Erythroblast (primary cell): ENCODE data around the gene CDK6.
A peak's percentile ranks its signal among the peaks of the same experiment; 100 is the strongest.
"Not testable (repeated sequence)": the region's sequence is repeated elsewhere in the genome, so short reads cannot be mapped to it uniquely, and the experiment has no call there.

Experiments used
- DNase-seq, 2 experiments: peaks; one replicate each; lab custom pipeline; 2025; lab: John Stamatoyannopoulos, UW
- GATA1 ChIP-seq: IDR thresholded peaks from 2 replicates; pipeline ENCODE4 v1.6.1; 2011; ENCODE audit warnings: low read depth, mild to moderate bottlenecking, control low read depth, low read length, moderate library complexity
- POLR2A ChIP-seq: IDR thresholded peaks from 2 replicates; pipeline ENCODE4 v1.6.1; 2011; ENCODE audit warnings: mild to moderate bottlenecking, low read length

The CDK6 gene

DNA sequence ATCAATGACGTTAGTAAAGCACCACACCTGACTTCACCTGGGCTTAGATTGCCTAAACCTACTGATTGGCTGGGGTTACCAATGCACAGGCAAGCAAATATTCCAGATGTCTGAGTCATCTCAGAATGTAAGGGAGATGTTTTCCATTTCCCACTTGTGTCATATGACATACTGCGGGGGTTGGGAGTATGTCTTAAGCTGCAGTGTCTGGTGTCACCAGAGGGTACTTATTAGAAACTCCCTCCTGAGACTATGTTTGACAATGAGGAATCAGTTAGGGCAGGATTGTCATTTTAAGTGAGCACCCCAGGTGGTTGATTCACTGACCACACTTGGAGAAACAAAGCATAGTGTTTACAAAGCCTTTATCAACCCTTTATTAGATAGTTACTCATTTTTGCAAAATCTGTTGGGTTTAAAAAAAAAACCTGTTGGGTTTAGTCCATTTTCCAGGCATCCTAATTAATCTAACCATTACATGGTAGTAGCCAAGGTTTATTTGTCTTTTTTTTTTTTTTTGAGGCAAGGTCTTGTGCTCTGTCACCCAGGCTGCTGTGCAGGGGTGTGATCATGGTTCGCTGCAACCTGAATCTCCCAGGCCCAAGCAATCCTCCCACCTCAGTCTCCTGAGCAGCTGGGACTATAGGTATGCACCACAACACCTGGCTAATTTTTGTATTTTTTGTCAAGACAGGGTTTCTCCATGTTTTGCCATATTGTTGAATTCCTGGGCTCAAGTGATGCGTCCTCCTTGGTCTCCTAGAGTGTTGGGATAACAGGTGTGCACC, 72.5 kb downstream of the CDK6 start:
- peak; percentile 20 to 39 for DNase-seq
- TF ChIP-seq POLR2A (no peak), GATA1 (no peak)

DNA sequence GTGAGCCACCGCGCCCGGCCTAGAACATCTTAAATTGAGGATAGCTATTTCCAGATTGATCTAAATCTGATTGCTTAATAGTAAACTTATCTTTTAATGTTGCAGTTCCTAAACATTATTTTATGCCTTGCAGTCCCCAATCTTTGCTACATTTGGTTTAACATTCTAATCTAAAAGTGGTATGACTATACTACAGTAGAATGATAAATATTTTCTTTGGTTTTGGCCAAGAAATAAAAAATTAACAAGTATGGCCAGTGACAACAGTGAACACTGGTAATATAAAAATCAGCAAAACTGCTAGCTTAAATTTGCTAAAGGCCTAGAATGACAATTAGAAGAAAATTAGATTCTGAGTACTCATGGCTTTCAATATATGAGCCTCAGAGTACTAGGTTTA, 73.5 kb downstream of the CDK6 start:
- TF ChIP-seq GATA1 = no peak
- TF ChIP-seq POLR2A = no peak
- DNase-seq = no peak

DNA sequence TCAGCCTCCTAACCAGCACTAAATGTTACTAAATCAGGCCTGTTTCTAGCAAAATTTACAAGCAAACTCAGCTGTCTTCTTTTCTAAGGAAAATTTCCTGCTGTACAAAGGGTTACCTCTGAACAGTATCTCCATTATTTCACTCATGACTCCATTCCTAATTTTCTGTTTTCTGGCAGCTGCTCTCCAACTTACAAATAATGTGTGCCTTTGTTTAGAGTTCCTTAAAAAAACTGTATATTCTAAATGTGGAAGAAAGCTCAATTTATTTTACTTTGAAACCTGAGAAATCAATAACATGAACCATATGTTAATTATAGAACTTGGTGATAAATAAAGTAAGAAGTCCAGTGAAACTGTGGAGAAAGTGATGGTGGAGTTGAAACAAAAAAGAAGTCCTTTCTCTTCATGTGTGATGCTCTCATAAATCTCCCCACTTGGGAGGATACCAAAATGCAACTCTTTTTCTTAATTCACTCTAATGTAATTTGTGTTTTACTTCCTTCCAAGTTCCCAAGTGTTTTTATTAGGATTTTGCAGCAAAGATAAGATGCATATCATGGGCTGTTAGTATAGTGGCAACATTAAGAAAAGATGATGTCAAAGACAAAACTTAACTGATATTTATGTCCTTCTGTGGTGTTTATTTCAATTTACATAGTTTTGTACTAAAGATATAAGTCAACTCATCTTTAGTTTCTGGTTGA, 74.8 kb downstream of the CDK6 start:
- TF ChIP-seq POLR2A (no peak), GATA1 (no peak)
- DNase-seq = no peak

DNA sequence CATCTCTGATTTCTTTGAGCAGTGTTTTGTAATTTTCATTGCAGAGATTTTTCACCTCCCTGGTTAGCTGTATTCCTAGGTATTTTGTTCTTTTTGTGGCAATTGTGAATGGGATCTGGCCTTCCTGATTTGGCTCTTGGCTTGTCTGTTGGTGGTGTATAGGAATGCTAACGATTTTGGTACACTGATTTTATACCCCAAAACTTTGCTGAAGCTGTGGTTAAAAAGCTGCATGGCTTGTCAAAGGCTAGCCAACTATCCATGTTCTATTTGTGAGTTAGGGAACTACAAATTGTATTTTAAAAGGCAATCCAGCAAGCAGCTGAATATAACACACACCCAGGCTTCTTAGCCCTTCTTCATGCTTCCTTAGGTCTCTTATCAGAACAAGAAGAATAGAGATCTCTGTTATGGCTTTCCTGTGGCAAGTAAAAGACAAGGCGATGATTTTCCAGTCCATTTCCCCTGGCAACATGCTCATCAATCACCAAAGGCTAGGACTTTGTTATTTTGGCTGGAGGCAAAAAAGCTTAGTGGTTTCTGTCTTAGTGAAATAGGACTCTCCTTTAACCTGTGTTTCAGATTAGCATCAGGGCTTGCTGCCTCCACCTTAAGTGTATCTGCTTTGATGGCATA, 77.5 kb downstream of the CDK6 start:
- TF ChIP-seq GATA1 = no peak
- no peak for TF ChIP-seq POLR2A
- DNase-seq = no peak

DNA sequence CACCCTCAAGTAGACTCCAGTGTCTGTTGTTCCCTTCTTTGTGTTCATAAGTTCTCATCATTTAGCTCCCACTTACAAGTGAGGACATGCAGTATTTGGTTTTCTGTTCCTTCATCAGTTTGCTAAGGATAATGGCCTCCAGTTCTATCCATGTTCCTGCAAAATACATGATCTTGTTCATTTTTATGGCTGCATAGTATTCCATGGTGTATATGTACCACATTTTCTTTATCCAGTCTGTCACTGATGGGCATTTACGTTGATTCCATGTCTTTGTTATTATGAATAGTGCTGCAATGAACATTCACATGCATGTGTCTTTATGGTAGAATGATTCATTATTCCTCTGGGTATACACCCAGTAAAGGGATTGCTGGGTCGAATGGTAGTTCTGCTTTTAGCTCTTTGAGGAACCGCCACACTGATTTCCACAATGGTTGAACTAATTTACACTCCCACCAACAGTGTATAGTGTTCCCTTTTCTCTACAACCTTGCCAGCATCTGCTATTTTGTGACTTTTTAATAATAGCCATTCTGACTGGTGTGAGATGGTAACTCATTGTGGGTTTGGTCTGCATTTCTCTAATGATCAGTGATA, 79.0 kb downstream of the CDK6 start:
- not testable (repeated sequence) for DNase-seq

DNA sequence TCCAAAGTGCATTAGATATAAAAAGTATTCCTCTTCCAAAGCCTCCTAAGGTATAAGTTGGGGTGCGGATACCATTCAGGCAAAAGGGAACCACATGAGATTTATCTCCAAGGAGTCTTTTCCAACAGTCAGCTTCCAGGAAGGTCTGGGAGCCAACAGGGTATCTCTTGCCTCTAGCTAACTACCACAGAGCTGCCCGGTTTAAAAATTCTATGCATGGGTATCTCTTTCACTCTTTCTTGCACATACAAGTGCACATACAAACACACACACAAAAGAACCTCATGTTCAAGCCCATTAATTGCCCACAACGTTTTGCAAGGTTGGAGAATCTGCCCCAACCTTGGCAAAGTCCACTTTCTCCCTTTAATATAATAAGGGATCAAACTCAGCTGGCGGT, 80.7 kb downstream of the CDK6 start:
- no peak for DNase-seq
- TF ChIP-seq POLR2A = no peak
- no peak for TF ChIP-seq GATA1

DNA sequence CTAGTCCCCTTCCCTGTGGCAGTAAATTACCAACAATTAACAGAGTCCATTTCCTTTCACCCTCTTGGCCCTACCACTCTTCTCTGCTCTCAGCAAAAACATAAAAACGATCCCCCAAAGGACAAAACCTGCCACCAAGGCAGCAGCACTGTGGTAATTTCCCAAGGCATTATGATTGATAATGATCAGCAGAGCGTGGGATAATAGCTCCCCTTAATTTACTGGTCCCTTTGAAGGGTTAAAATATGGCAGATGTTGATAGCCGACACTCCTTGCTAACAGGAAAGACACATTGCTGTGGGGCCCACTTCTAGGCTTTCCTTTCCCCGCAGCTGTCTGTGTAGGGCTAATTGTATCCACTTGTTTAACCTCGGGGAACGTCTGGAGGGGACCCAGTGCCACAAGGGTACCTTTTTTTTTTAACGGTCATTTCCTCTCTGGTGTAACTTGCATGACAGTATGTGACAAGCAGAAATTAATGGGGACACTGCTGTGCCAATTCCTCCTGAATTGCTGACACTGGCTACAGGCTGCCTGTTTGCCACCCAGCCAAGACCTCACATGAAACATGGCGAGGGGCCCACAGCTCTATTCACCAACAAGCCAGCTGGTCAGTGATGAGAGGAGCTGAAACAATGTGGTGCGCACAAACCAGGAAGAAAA, 81.3 kb downstream of the CDK6 start:
- peak; percentile 50 to 66 for DNase-seq
- no peak for TF ChIP-seq GATA1
- no peak for TF ChIP-seq POLR2A

DNA sequence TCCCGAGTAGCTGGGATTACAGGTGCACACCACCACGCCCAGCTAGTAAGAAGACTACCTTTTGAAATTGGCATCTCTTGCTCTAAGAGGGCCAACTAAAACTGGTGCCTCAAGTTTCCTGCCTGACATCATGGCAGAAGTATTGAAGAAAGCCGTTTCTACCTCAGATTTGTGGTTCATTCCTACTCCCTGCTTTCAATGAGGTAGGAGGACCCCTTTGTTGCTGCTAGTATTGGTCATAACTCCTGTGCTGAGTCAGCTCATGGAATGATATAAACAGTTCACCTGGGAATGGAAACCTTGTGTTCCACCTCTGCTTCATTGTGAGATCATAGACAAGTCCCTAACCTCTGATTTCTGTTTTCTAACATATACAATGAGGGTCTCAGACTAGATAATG, 82.8 kb downstream of the CDK6 start:
- DNase-seq = no peak
- TF ChIP-seq POLR2A = no peak
- TF ChIP-seq GATA1 = no peak

DNA sequence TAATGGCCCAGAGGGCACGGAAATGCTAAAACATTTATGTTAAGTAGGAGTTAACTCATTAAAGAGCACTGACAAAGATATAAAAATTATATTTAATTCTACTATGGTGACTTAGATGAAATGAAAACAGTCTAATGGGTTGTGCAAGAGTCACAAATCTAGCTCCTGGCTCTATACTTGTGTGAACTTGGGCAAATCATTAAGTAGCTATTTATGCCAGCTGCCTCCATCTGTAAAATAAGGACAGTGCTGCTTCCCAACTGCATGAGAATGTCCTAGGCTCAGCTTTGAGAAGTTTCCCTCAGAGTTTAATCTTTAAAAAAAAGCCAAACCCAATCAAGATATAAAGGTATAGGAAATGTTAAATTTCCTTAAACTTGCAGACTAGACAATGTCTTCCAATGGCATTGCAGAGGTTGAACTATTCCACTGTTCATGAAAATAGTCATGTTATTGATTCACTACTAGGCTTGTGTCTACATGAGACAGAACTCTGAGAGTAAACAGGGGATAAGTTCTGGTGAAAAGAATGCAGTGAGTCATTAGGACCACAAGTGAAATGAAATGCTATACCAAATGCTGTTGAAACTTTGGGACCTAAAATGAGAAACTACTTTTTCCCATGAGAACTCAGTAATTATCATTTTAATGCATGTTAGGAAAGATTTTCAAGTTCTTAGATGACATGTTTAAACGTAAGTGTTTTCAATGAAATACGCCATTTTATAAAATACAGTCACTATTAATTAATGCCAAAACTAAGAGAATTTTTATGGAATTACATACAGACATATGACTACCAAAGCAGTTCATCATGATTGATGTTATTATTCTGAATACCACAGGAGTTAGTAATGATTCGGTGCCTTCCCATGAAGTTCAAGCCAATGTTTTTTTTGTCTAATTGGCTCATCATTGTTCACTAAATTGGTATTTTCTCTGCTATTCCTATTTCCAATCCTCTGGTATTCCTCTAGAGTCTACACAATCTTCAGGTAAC, 84.2 kb downstream of the CDK6 start:
- no peak for DNase-seq
- TF ChIP-seq GATA1 = no peak

DNA sequence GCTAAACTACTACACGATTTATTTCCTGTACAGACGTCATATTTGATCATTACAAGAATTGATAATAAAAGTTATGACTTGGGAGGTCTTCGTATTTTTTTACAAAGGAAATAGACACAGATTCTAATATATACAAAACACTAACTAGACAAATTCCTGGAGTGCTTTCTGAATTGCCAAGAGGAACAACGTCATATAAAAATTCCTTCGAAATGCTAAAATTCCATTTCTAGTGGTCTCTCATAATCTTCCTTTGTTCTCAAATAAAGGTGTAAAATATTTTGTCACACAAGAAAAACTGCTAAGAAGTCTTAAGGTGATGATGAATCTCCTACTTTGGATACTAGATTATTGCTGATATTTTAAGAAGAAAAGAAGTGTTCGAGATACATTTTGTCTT, 85.4 kb downstream of the CDK6 start:
- no peak for TF ChIP-seq POLR2A
- DNase-seq = no peak

DNA sequence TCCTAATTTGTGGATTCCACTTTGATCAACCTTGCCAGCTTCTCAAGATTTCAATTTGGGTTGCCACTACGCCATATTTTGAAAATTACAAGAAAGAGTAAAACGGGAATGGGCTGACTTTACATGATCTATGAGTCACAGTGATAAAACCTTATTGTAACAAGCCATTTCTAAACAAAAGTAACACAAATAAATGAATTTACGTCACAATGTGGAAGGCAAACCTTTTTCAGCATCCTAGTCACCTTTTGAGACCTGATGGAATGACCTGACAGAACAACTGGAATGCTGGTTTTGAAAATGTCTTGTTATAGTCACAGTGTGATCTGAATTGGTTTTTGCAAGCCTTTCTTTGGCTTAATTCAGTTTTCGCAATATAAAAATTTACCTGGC, 85.9 kb downstream of the CDK6 start:
- no peak for DNase-seq
- no peak for TF ChIP-seq GATA1

DNA sequence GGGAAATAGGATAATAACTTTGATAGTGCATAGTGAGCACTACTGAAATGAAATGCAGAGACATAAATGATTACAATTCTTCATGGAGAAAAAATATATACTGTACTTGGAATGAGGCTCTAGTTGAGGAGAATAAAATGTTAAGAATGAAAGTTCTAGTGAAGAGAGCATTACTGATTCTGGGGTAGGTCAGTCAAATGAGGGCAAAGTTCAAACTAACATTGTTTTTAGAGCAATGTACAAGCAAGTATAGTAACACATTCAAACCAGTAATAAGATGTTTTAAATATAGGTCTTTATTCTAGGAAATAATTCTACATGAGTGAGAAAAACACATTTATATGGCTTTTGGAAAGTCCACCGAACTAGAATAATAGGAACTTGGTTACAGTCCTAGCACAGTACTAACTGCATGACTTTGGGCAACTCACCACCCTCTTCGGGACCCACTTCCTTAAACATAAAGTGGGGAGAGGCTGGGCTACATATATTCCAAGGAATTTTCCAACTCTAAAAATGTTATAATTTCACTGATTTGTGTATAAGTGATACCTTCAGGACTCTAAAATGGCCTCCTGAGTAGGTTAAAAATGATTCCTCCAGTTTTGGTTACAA, 86.4 kb downstream of the CDK6 start:
- no peak for DNase-seq
- TF ChIP-seq POLR2A (no peak), GATA1 (no peak)
